Naive thymus-derived CD8-positive, alpha-beta T cell (primary cell): ENCODE measurements around the gene DNAI4. TPM values are rescaled to one million over a fixed set of nuclear protein-coding genes. Genes with fewer than 3 reads are reported as not detected.
"Not testable (repeated sequence)": the region's sequence is repeated elsewhere in the genome, so short reads cannot be mapped to it uniquely, and the experiment has no call there.

Experiments
- ATAC-seq, 2 donors: fragments of 150-1000 bp; cut with Tn5 transposase in 1 of 2; sonication (Bioruptor Pico), chemical (Tn5 transposase) in 1 of 2; 1 replicate in 1 of 2; 2 replicates in 1 of 2; pipeline ENCODE4 v1.10.0; 2021; ENCODE audit warnings: mild to moderate bottlenecking in 2 of 2, moderate library complexity in 2 of 2
- POLR2A ChIA-PET: fragments of 350-600 bp; sonication (Branson Sonifier 250); formaldehyde crosslinking; loops from one replicate; lab custom pipeline; 2021; ENCODE audit warnings: antibody characterized with exemption; lab: Charles Lee
- DNase-seq, 10 donors: peaks; one replicate each; pipeline versions ENCODE4 v3.0.0 to v3.0.0-alpha.2; 2020 to 2022
- H3K27ac Mint-ChIP-seq, 10 donors: one replicate each; pipeline ENCODE4 v1.8.0; 2020 to 2022; ENCODE audit warnings: mild to moderate bottlenecking in 10 of 10, mixed read lengths in 10 of 10, moderate library complexity in 4 of 10, inconsistent platforms in 1 of 10
- H3K27me3 Mint-ChIP-seq, 5 donors: one replicate each; pipeline ENCODE4 v1.8.0; 2021 to 2022; ENCODE audit warnings: mixed read lengths in 5 of 5
- H3K36me3 Mint-ChIP-seq, 3 donors: one replicate each; pipeline ENCODE4 v1.8.0; 2020 to 2022; ENCODE audit warnings: mixed read lengths in 3 of 3, mild to moderate bottlenecking in 2 of 3, inconsistent platforms in 1 of 3
- H3K4me1 Mint-ChIP-seq, 4 donors: one replicate each; pipeline ENCODE4 v1.8.0; 2021 to 2022; ENCODE audit warnings: mixed read lengths in 4 of 4
- H3K4me3 Mint-ChIP-seq, 10 donors: one replicate each; pipeline ENCODE4 v1.8.0; 2020 to 2022; ENCODE audit warnings: mild to moderate bottlenecking in 10 of 10, mixed read lengths in 10 of 10, moderate library complexity in 6 of 10, inconsistent platforms in 1 of 10
- H3K9me3 Mint-ChIP-seq, 9 donors: one replicate each; pipeline ENCODE4 v1.8.0; 2020 to 2022; ENCODE audit warnings: mixed read lengths in 9 of 9, mild to moderate bottlenecking in 3 of 9, inconsistent platforms in 1 of 9, moderate library complexity in 1 of 9
- polyA plus RNA-seq, 3 donors: library from polyadenylated mRNA; unstranded; fragments of 300-500 nt; fragmentation: Illumina TruSeq; gene quantifications; one replicate each; pipeline ENCODE4 v1.2.3, GENCODE V29; 2021
- total RNA-seq, 8 experiments: library from RNA in 2 of 8; stranded (reverse) in 2 of 8; gene quantifications; one replicate each; pipeline ENCODE4 v1.2.3 and lab custom pipeline; 2021 to 2026

Gene DNAI4
- total and polyA plus RNA-seq, 5 experiments from 2014 or later = 0.69 to 10.0 (median 0.98) TPM

- POLR2A ChIA-PET = no interaction called here
- Mint-ChIP-seq H3K36me3 (peaks cover 0 to 4% (median 0%) of the 10 kb centered on the region in 3 donors), H3K27me3 (no peaks in the 10 kb centered on the region), H3K4me3 (no peak overlapping the region), H3K4me1 (no peaks in the 10 kb centered on the region), H3K27ac (peak overlapping the region in 1 of 10 donors; percentile 26), H3K9me3 (no peaks in the 10 kb centered on the region)
- no peak for ATAC-seq
- DNase-seq = no peak
Measured at GRCh38 chr1:66824771-66825170, 99.9 kb downstream of the DNAI4 start.

- POLR2A ChIA-PET = no interaction called here
- H3K4me3 Mint-ChIP-seq = no peak overlapping the region
- no peaks in the 10 kb centered on the region for H3K36me3 Mint-ChIP-seq
- ATAC-seq = no peak
- no peak for DNase-seq
- no peaks in the 10 kb centered on the region for H3K4me1 Mint-ChIP-seq
- H3K27me3 Mint-ChIP-seq = no peaks in the 10 kb centered on the region
- no peaks in the 10 kb centered on the region for H3K9me3 Mint-ChIP-seq
- H3K27ac Mint-ChIP-seq = no peak overlapping the region
Measured at GRCh38 chr1:66809736-66810326, 114.8 kb downstream of the DNAI4 start.

- no peak for ATAC-seq
- H3K4me3 Mint-ChIP-seq = no peak overlapping the region
- H3K9me3 Mint-ChIP-seq = no peaks in the 10 kb centered on the region
- POLR2A ChIA-PET = no interaction called here
- no peak overlapping the region for H3K27ac Mint-ChIP-seq
- no peaks in the 10 kb centered on the region for H3K36me3 Mint-ChIP-seq
- no peak for DNase-seq
- no peaks in the 10 kb centered on the region for H3K27me3 Mint-ChIP-seq
- no peaks in the 10 kb centered on the region for H3K4me1 Mint-ChIP-seq
Measured at GRCh38 chr1:66809245-66809644, 115.4 kb downstream of the DNAI4 start.

- DNase-seq, H3K4me1 Mint-ChIP-seq, H3K36me3 Mint-ChIP-seq, H3K4me3 Mint-ChIP-seq, H3K27me3 Mint-ChIP-seq, ATAC-seq, H3K9me3 Mint-ChIP-seq, POLR2A ChIA-PET, H3K27ac Mint-ChIP-seq: not testable (repeated sequence)
Measured at GRCh38 chr1:66795839-66796238, 128.8 kb downstream of the DNAI4 start.

DNA sequence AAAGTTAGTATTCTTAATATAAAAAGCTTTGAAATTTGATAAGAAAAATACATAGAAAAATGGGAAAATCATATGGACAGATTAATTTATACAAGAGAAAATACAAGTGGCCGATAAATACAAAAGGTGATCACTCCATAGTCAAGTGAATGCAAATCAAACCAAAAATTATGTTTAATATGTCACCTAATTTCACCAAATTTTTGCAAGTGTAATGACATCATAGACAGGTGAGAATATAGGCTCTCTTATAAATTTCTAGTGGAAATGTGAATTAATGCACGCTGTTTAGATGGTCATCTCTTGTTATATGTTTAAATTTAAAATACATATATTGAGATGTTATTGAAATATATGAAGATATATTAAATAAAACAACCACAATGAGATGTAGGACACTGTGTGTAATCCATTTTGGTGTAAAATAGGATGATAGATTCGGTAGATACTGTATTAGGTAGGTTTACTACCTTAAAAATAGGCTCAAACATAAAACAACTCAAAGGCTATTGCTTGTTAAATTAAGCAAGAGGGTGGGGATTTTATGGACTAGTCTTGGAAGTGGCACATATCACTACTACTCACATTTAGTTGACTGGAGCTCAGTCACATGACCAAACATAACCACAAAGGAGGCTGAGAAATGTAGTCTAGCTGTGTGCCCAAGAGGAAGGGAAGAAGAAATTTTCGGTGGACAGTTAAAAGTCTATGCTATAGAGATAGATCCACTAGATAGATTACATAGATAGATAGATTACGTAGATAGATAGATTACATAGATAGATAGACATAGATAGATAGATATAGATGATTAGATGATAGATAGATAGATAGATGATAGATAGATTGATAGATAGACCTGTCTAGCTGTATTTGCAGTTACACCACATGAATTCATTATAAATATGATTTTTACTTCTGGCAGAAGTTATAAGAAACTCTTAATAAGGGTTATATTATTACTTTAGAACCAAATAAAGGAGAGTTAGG, 132.7 kb downstream of the DNAI4 start:
- H3K27me3 Mint-ChIP-seq = no peaks in the 10 kb centered on the region
- POLR2A ChIA-PET = interaction anchor here (0.6 kb wide), 1 partner anchor 91 kb away, joined by 6 read pairs; no protein-coding TSS in a partner anchor
- DNase-seq (no peak), ATAC-seq (no peak)
- peaks cover 0 to 2% (median 0%) of the 10 kb centered on the region in 3 donors for H3K36me3 Mint-ChIP-seq
- peaks cover 11 to 15% (median 12%) of the 10 kb centered on the region in 4 donors for H3K4me1 Mint-ChIP-seq
- H3K9me3 Mint-ChIP-seq = no peaks in the 10 kb centered on the region
- peak overlapping the region in 1 of 10 donors; percentile 14 for H3K27ac Mint-ChIP-seq
- no peak overlapping the region for H3K4me3 Mint-ChIP-seq

DNA sequence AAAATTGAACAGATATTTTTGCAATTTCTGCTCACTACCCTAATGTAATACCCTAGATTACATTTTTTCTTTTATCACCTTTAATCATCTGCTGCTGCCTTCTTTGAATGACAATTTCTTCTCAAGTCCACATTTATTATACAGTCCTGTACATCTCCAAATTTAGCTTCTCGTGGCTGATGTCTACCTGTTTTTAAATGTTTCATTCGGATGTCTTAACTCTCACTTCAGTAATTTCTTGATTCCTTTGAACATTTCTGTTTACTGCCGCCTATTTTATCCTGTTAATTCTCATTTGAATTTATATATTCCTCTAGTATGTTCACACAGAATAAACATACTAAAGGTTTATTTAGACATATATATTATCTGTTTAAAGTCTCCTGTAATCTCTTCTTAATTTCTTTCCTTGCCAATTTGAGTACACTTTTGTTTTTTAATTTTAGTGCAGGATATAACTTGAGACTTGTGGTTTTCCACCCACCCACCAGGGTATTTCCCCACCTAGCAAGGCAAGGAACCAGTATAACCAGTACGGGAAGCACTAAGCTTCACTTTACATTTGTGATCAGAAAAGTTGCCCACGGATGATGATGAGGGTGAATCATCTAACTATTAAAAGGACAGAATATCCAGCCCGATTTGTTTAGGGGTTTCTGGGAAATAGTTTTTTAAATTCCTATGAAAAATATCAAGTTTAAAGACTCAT, 136.3 kb downstream of the DNAI4 start:
- DNase-seq (peak in 9 of 10 donors; percentile 2 to 60 (median 25)), ATAC-seq (peak; percentile 99)
- Mint-ChIP-seq H3K36me3 (peaks cover 0 to 2% (median 0%) of the 10 kb centered on the region in 3 donors), H3K27ac (peak overlapping the region; percentile 46 to 94 (median 60)), H3K4me3 (peak overlapping the region; percentile 40 to 88 (median 71)), H3K9me3 (peaks cover 0 to 3% (median 0%) of the 10 kb centered on the region in 9 donors), H3K27me3 (no peaks in the 10 kb centered on the region), H3K4me1 (peaks cover 12 to 15% (median 13%) of the 10 kb centered on the region in 4 donors)
- POLR2A ChIA-PET = no interaction called here

- Mint-ChIP-seq H3K27me3 (no peaks in the 10 kb centered on the region), H3K4me3 (peak overlapping the region in 1 of 10 donors; percentile 72), H3K36me3 (peaks cover 0 to 2% (median 0%) of the 10 kb centered on the region in 3 donors), H3K4me1 (peaks cover 12 to 15% (median 13%) of the 10 kb centered on the region in 4 donors), H3K9me3 (peaks cover 0 to 3% (median 0%) of the 10 kb centered on the region in 9 donors), H3K27ac (peak overlapping the region in 4 of 10 donors; percentile 18 to 78 (median 54))
- no peak for DNase-seq
- POLR2A ChIA-PET = interaction anchor here (0.7 kb wide), 1 partner anchor 55 kb away, joined by 3 read pairs; no protein-coding TSS in a partner anchor
- ATAC-seq = no peak
Measured at GRCh38 chr1:66787641-66788040, 137.0 kb downstream of the DNAI4 start.

DNA sequence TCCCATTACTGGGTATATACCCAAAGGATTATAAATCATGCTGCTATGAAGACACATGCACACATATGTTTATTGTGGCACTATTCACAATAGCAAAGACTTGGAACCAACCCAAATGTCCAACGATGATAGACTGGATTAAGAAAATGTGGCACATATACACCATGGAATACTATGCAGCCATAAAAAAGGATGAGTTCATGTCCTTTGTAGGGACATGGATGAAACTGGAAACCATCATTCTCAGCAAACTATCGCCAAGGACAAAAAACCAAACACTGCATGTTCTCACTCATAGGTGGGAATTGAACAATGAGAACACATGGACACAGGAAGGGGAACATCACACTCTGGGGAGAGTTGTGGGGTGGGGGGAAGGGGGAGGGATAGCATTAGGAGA, 138.9 kb downstream of the DNAI4 start:
- H3K4me3 Mint-ChIP-seq, H3K27ac Mint-ChIP-seq, H3K27me3 Mint-ChIP-seq, DNase-seq, ATAC-seq, POLR2A ChIA-PET, H3K36me3 Mint-ChIP-seq, H3K9me3 Mint-ChIP-seq: not testable (repeated sequence)
- H3K4me1 Mint-ChIP-seq = peaks cover 11 to 15% (median 12%) of the 10 kb centered on the region in 4 donors

DNA sequence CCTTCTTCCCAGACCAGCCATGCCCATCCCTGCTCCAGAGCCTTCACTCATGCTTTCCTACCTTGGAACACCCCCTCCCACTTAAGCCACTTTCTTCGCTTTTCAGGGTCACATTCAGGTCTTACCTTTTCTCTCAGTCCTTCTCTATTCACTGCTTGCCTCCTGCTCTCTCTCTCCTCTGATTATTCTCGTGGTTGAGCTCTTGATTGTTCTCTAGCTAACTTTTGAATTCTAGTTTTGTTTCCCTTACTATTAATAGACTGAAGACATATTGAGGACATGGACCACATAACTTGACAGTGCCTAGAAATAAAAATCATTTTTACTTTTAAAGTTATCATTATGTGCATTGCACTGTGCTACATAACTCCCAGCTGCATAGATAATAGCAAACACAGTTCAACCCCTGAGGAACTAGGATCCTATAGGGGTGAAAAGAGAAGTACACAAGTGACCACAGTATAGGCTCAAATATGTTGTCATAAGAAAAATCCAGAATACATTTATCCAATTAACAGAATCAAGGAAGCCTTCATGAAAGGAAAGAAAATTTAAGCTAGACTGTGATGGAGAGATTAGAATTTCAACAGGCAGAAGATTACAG, 145.1 kb downstream of the DNAI4 start:
- Mint-ChIP-seq H3K4me3 (no peak overlapping the region), H3K9me3 (peaks cover 0 to 3% (median 0%) of the 10 kb centered on the region in 9 donors), H3K36me3 (no peaks in the 10 kb centered on the region), H3K4me1 (no peaks in the 10 kb centered on the region), H3K27me3 (peaks cover 0 to 2% (median 0%) of the 10 kb centered on the region in 5 donors), H3K27ac (peak overlapping the region in 1 of 10 donors; percentile 18)
- POLR2A ChIA-PET = no interaction called here
- ATAC-seq (no peak), DNase-seq (no peak)

DNA sequence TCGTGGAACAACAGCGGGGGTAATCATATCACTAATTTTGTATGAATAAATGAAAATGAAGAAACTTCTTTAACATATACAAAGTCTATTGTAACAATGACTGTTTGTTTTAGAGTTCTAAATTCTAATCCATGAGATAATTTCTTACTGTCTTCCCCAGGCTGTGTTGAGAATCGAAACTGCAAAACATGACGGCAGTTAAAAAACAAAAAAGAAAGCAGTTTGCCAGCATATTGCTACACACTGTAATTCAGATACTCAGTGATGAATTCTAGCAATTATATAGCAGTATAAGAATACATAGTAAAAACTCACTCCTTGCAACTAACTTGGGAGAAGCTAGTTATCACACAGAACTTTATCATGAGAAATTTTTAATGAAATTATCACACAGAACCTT, 145.7 kb downstream of the DNAI4 start:
- no peak overlapping the region for H3K4me3 Mint-ChIP-seq

DNA sequence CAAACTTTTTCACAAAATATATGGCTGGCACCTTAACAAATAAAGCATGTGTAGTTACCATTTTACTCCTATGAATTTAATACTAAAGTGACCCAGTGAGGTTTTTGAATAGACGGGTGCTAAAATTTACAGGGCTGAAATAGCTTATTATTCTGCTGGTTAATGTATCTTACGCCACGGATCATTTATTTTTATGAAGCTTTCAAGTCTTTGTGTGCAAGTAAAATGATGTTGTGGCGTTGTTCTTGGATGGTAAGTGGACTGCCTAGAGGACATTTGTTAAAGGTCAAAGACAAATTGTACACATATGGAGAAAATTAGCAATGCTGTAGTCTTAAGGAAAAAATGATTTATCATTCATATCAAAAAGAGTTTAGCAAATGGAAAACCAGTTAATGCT, 146.4 kb downstream of the DNAI4 start:
- no peak for DNase-seq
- no peak for ATAC-seq
- Mint-ChIP-seq H3K27ac (no peak overlapping the region), H3K27me3 (peaks cover 0 to 2% (median 0%) of the 10 kb centered on the region in 5 donors), H3K36me3 (no peaks in the 10 kb centered on the region), H3K4me3 (no peak overlapping the region), H3K4me1 (no peaks in the 10 kb centered on the region), H3K9me3 (peaks cover 0 to 3% (median 0%) of the 10 kb centered on the region in 9 donors)
- POLR2A ChIA-PET = no interaction called here

More for the DNA sequence above, 145.7 kb downstream of the DNAI4 start:
- POLR2A ChIA-PET = interaction anchor here (0.7 kb wide), 1 partner anchor 151 kb away, joined by 3 read pairs; no protein-coding TSS in a partner anchor
- Mint-ChIP-seq H3K36me3 (no peaks in the 10 kb centered on the region), H3K4me1 (no peaks in the 10 kb centered on the region), H3K27me3 (peaks cover 0 to 2% (median 0%) of the 10 kb centered on the region in 5 donors), H3K9me3 (peaks cover 0 to 3% (median 0%) of the 10 kb centered on the region in 9 donors), H3K27ac (no peak overlapping the region)
- ATAC-seq = no peak
- no peak for DNase-seq

- H3K27ac Mint-ChIP-seq = no peak overlapping the region
- H3K4me3 Mint-ChIP-seq = no peak overlapping the region
- peaks cover 0 to 2% (median 0%) of the 10 kb centered on the region in 5 donors for H3K27me3 Mint-ChIP-seq
- peaks cover 0 to 3% (median 0%) of the 10 kb centered on the region in 9 donors for H3K9me3 Mint-ChIP-seq
- H3K4me1 Mint-ChIP-seq = no peaks in the 10 kb centered on the region
- DNase-seq = no peak
- no peaks in the 10 kb centered on the region for H3K36me3 Mint-ChIP-seq
- POLR2A ChIA-PET = no interaction called here
- no peak for ATAC-seq
Measured at GRCh38 chr1:66777831-66778230, 146.8 kb downstream of the DNAI4 start.
